ENCODE results near the gene PDE8A.

Gene PDE8A

DNA sequence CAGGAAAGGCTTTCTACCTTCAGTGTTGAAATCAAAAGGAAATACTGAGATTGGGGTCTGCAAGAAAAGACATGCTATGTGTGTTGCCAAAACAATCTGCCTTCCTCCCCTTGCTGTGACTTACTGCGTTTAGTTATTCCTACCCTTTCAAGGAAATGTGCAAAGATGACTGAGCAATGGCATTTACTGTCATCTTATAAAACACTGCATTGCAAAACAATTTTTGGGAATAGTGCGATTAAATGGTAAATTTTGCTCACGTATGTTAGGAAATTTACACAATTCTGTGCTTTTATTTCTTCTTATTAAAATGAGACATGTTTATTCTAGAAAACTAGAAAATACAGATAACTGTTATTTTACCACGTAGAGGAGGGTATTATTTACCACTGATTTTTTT lies 45.8 kb downstream of the PDE8A start:
- DNase-seq = no peak
- intact Hi-C loops (cut with DNase I; ENCODE audit: low total_unique reads) = no loop called here
- H3K4me3 ChIP-seq = no peak overlapping the region
- peak overlapping the region; percentile 52 to 68 for H3K27ac ChIP-seq
- H3K4me1 ChIP-seq = peaks cover 0 to 83% (median 42%) of the 10 kb centered on the region in 4 donors
- H3K36me3 ChIP-seq = no peaks in the 10 kb centered on the region
- H3K9me3 ChIP-seq = no peaks in the 10 kb centered on the region
- H3K27me3 ChIP-seq = no peaks in the 10 kb centered on the region
- no peak for TF ChIP-seq CTCF (IDR thresholded peaks at IDR 0.05)

- peak overlapping the region in 1 of 2 donors; percentile 68 for H3K27ac ChIP-seq
- no peak for DNase-seq
- H3K36me3 ChIP-seq = no peaks in the 10 kb centered on the region
- no peaks in the 10 kb centered on the region for H3K9me3 ChIP-seq
- intact Hi-C loops (cut with DNase I; ENCODE audit: low total_unique reads) = no loop called here
- no peak for TF ChIP-seq CTCF (IDR thresholded peaks at IDR 0.05)
- no peak overlapping the region for H3K4me3 ChIP-seq
- H3K4me1 ChIP-seq = peaks cover 0 to 93% (median 39%) of the 10 kb centered on the region in 4 donors
- no peaks in the 10 kb centered on the region for H3K27me3 ChIP-seq
Measured at GRCh38 chr15:85028416-85028815, 46.8 kb downstream of the PDE8A start.

GRCh38 chr15:85029221-85029620 lies 47.6 kb downstream of the PDE8A start:
- H3K4me1 ChIP-seq = peaks cover 0 to 87% (median 38%) of the 10 kb centered on the region in 4 donors
- H3K9me3 ChIP-seq = no peaks in the 10 kb centered on the region
- intact Hi-C loops (cut with DNase I; ENCODE audit: low total_unique reads) = no loop called here
- H3K4me3 ChIP-seq = no peak overlapping the region
- H3K36me3 ChIP-seq = no peaks in the 10 kb centered on the region
- peak overlapping the region in 1 of 2 donors; percentile 68 for H3K27ac ChIP-seq
- no peak for TF ChIP-seq CTCF (IDR thresholded peaks at IDR 0.05)
- H3K27me3 ChIP-seq = no peaks in the 10 kb centered on the region
- DNase-seq = no peak

GRCh38 chr15:85030301-85030929 lies 48.8 kb downstream of the PDE8A start:
- Histone ChIP-seq H3K27ac (peak overlapping the region in 1 of 2 donors; percentile 5), H3K9me3 (no peaks in the 10 kb centered on the region), H3K4me1 (peaks cover 0 to 75% (median 32%) of the 10 kb centered on the region in 4 donors), H3K4me3 (no peak overlapping the region), H3K27me3 (no peaks in the 10 kb centered on the region), H3K36me3 (no peaks in the 10 kb centered on the region)
- intact Hi-C loops (cut with DNase I; ENCODE audit: low total_unique reads) = no loop called here
- DNase-seq = no peak
- no peak for TF ChIP-seq CTCF (IDR thresholded peaks at IDR 0.05)

GRCh38 chr15:85031086-85031943 lies 49.7 kb downstream of the PDE8A start:
- no peak overlapping the region for H3K4me3 ChIP-seq
- H3K4me1 ChIP-seq = peaks cover 0 to 66% (median 24%) of the 10 kb centered on the region in 4 donors
- no peak for TF ChIP-seq CTCF (IDR thresholded peaks at IDR 0.05)
- intact Hi-C loops (cut with DNase I; ENCODE audit: low total_unique reads) = no loop called here
- peak overlapping the region in 1 of 2 donors; percentile 0 for H3K27ac ChIP-seq
- no peaks in the 10 kb centered on the region for H3K36me3 ChIP-seq
- DNase-seq = no peak
- H3K9me3 ChIP-seq = no peaks in the 10 kb centered on the region
- H3K27me3 ChIP-seq = no peaks in the 10 kb centered on the region

Measured in tibial artery (tissue), 4 donors.